Measurements from ENCODE around the gene CRABP2.

Gene CRABP2

DNA sequence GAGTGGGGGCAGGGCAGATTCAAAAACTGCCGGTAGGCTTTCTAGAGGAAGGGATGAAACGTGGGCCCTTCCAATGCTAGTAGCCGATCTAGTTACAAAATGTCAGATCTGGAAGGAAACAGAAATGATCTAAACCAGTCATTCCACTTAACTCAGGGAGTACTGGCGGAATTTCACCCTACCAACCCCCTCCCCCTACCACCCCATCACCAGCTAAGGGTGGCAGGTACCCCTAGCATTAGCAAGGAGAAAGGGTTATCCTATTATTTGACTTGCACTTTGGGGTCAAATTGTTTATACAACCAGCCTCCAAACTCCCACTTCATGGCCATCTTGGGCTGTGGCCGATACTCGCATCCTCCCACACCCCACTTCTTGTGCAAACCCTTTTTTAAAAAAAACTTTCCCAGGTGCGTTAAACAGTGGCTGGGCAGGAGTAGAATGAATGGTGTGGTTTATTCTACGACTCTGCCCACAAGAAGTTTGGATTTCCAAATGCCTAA is 36.1 kb upstream of the CRABP2 start:
- H3K4me3 ChIP-seq (ENCODE audit: low read depth in 1 of 2, low read length in 2 of 2): peak overlapping the region; percentile 41 to 65
- H3K27me3 ChIP-seq (ENCODE audit: control insufficient read depth in 1 of 2, insufficient read depth in 2 of 2, low read length in 2 of 2): no peaks in the 10 kb centered on the region
- peak overlapping the region; percentile 67 for H3K27ac ChIP-seq (ENCODE audit: low read depth, low read length)
- H3K9ac ChIP-seq (ENCODE audit: low read depth in 1 of 2, low read length in 2 of 2): peak overlapping the region in 1 of 2 donors; percentile 35
- H3K36me3 ChIP-seq (ENCODE audit: control insufficient read depth in 1 of 2, insufficient read depth in 2 of 2, low read length in 2 of 2): peaks cover 28 to 48% of the 10 kb centered on the region in 2 donors
- no peaks in the 10 kb centered on the region for H3K9me3 ChIP-seq (ENCODE audit: control insufficient read depth in 1 of 2, low read length in 2 of 2)
- peaks cover 27 to 31% of the 10 kb centered on the region in 2 donors for H3K4me1 ChIP-seq (ENCODE audit: control insufficient read depth in 1 of 2, insufficient read depth in 2 of 2, low read length in 2 of 2)

DNA sequence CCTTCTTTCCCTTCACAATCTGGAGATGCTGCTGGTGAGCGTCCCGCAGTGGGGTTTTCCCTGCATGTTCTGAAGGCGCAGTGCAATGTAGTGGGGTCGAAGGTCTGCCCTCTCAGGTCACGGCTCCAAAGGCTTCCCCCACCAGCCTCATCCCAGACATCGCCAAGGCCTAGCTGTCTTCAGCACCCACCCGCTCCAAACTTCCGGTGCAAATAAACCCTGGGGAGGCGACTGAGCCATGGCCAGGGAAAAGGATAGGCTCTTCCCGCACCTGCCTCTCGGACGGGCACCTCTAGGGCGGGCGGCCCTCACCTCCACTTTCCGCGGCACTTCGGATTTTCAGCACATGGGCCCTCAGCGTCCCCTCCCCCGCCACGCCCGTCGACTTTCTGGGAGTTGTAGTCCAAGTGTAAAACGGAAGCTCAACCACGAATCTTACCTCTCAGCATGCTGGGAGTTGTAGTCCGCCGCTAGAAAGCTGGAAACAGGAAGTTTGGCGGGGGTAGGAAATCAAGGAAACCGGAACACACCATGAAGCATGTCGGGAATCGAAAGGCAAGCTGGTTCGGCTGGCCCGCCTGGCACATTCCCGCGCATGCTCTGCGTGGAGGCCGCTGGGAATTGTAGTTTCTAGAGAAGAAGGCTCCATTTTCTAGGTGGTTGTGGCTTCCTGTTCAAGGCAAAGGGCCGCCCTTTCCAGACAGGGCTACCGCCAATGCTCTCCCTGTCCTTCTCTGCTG is 35.5 kb upstream of the CRABP2 start, which contains the start of gene MRPL24:
MRPL24 (minus strand) TSS at position 348 of the 740 bp plus-strand sequence. CDS start 2,384 bp downstream, outside the sequence.
- Histone ChIP-seq H3K4me1 (ENCODE audit: control insufficient read depth in 1 of 2, insufficient read depth in 2 of 2, low read length in 2 of 2) (peaks cover 20 to 26% of the 10 kb centered on the region in 2 donors), H3K27me3 (ENCODE audit: control insufficient read depth in 1 of 2, insufficient read depth in 2 of 2, low read length in 2 of 2) (no peaks in the 10 kb centered on the region), H3K9ac (ENCODE audit: low read depth in 1 of 2, low read length in 2 of 2) (peak within 1 kb of the TSS; percentile 71 to 91), H3K9me3 (ENCODE audit: control insufficient read depth in 1 of 2, low read length in 2 of 2) (no peaks in the 10 kb centered on the region), H3K27ac (ENCODE audit: low read depth, low read length) (peak within 1 kb of the TSS; percentile 67), H3K36me3 (ENCODE audit: control insufficient read depth in 1 of 2, insufficient read depth in 2 of 2, low read length in 2 of 2) (peaks cover 28 to 52% of the 10 kb centered on the region in 2 donors), H3K4me3 (ENCODE audit: low read depth in 1 of 2, low read length in 2 of 2) (peak within 1 kb of the TSS; percentile 96 to 97)

DNA sequence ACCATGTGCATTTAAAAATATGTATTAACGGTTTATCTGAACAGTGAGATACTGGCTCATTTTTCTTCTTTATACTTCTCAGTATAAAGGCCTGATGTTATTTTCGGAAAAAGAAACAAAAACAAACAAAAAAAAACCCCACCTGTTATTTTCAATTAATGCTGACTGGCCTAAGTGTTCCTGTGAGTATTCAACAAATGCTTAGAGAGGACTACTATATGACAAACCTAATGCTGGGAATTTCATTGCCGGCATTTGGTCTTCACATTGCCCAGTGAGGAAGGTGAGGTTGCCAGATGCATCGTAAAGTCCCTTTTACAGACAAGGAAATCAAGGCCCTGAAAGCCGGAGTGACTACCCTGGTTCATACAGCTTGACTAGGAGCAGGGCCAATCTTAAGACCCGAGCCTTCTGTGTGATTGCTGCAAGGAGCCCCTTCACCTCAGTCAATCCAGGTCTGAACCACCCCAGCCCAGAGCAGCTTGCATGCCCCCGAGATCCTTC is 34.9 kb upstream of the CRABP2 start:
- no peaks in the 10 kb centered on the region for H3K9me3 ChIP-seq (ENCODE audit: control insufficient read depth in 1 of 2, low read length in 2 of 2)
- no peaks in the 10 kb centered on the region for H3K27me3 ChIP-seq (ENCODE audit: control insufficient read depth in 1 of 2, insufficient read depth in 2 of 2, low read length in 2 of 2)
- H3K27ac ChIP-seq (ENCODE audit: low read depth, low read length): peak overlapping the region; percentile 28
- H3K4me3 ChIP-seq (ENCODE audit: low read depth in 1 of 2, low read length in 2 of 2): peak overlapping the region; percentile 96 to 97
- H3K9ac ChIP-seq (ENCODE audit: low read depth in 1 of 2, low read length in 2 of 2): peak overlapping the region; percentile 71 to 91
- H3K4me1 ChIP-seq (ENCODE audit: control insufficient read depth in 1 of 2, insufficient read depth in 2 of 2, low read length in 2 of 2): peaks cover 14 to 21% of the 10 kb centered on the region in 2 donors
- H3K36me3 ChIP-seq (ENCODE audit: control insufficient read depth in 1 of 2, insufficient read depth in 2 of 2, low read length in 2 of 2): peaks cover 28 to 52% of the 10 kb centered on the region in 2 donors

DNA sequence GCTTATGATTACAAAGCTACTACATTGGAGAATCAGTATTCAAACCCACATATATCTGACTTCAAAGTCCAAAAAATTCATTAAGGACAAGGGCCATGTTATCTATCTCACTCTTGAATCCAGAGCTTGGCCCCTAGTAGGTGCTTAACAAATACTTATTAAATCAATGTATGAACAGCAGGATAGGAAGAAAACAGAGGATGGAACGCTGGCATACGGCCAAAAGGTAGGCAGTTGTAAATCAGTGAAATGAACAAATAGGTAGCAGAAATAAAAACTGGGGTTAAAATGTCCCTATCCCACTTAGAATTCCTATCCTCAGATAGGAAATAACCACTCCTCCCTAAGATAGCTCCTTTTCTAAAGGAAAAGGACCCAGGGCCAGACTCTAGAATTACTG is 33.5 kb upstream of the CRABP2 start:
- Histone ChIP-seq H3K36me3 (ENCODE audit: control insufficient read depth in 1 of 2, insufficient read depth in 2 of 2, low read length in 2 of 2) (peaks cover 19 to 46% of the 10 kb centered on the region in 2 donors), H3K9me3 (ENCODE audit: control insufficient read depth in 1 of 2, low read length in 2 of 2) (no peaks in the 10 kb centered on the region), H3K27ac (ENCODE audit: low read depth, low read length) (no peak overlapping the region), H3K27me3 (ENCODE audit: control insufficient read depth in 1 of 2, insufficient read depth in 2 of 2, low read length in 2 of 2) (no peaks in the 10 kb centered on the region), H3K9ac (ENCODE audit: low read depth in 1 of 2, low read length in 2 of 2) (no peak overlapping the region), H3K4me3 (ENCODE audit: low read depth in 1 of 2, low read length in 2 of 2) (no peak overlapping the region), H3K4me1 (ENCODE audit: control insufficient read depth in 1 of 2, insufficient read depth in 2 of 2, low read length in 2 of 2) (peaks cover 12 to 21% of the 10 kb centered on the region in 2 donors)

DNA sequence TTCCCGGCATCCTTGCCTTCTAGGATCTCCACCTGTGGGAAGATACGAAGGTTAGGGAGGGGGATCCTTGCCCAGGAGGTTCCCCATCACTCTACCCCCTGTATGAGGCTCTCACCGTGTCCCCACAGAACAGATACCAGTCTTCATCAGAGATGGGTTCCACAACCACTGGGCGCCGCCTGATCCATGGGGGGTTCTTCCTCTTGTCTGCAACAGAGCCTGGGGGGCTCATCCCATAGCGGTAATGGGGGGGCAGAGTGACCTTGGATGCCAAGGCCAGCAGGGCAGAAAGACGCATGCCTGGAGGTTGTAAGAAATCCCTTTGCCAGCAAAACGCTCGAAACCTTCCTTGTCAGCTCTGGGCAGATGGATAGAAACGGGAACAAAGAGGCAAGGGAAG is 33.0 kb upstream of the CRABP2 start:
- H3K9me3 ChIP-seq (ENCODE audit: control insufficient read depth in 1 of 2, low read length in 2 of 2): no peaks in the 10 kb centered on the region
- no peak overlapping the region for H3K4me3 ChIP-seq (ENCODE audit: low read depth in 1 of 2, low read length in 2 of 2)
- H3K27me3 ChIP-seq (ENCODE audit: control insufficient read depth in 1 of 2, insufficient read depth in 2 of 2, low read length in 2 of 2): no peaks in the 10 kb centered on the region
- peaks cover 12 to 21% of the 10 kb centered on the region in 2 donors for H3K4me1 ChIP-seq (ENCODE audit: control insufficient read depth in 1 of 2, insufficient read depth in 2 of 2, low read length in 2 of 2)
- no peak overlapping the region for H3K9ac ChIP-seq (ENCODE audit: low read depth in 1 of 2, low read length in 2 of 2)
- H3K36me3 ChIP-seq (ENCODE audit: control insufficient read depth in 1 of 2, insufficient read depth in 2 of 2, low read length in 2 of 2): peaks cover 14 to 46% of the 10 kb centered on the region in 2 donors
- no peak overlapping the region for H3K27ac ChIP-seq (ENCODE audit: low read depth, low read length)

DNA sequence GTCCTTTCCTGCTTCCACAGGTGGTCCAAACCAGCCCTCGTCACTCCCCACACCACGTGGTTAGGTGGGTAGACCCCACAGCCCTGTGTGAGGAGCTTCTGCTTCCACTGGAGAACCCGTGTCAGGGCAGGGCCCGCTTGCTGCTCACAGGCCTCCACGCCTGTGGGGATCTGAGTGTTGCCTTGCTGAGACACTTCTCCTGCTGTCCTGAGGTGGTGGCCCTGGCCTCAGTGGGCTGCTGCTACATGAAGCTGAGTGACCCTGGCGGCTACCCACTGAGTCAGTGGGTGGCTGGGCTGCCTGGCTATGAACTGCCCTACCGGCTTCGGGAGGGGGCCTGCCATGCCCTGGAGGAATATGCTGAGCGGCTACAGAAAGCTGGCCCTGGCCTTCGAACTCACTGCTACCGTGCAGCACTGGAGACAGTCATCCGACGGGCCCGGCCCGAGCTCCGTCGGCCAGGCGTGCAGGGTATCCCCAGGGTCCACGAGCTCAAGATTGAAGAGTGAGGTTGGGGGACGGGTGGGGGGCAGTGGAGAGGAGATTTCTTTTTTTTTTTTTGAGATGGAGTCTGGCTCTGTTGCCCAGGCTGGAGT is 28.7 kb upstream of the CRABP2 start:
- Histone ChIP-seq H3K4me1 (ENCODE audit: control insufficient read depth in 1 of 2, insufficient read depth in 2 of 2, low read length in 2 of 2) (peaks cover 8 to 11% of the 10 kb centered on the region in 2 donors), H3K9me3 (ENCODE audit: control insufficient read depth in 1 of 2, low read length in 2 of 2) (no peaks in the 10 kb centered on the region), H3K36me3 (ENCODE audit: control insufficient read depth in 1 of 2, insufficient read depth in 2 of 2, low read length in 2 of 2) (peaks cover 11 to 52% of the 10 kb centered on the region in 2 donors), H3K27me3 (ENCODE audit: control insufficient read depth in 1 of 2, insufficient read depth in 2 of 2, low read length in 2 of 2) (no peaks in the 10 kb centered on the region), H3K27ac (ENCODE audit: low read depth, low read length) (no peak overlapping the region), H3K9ac (ENCODE audit: low read depth in 1 of 2, low read length in 2 of 2) (no peak overlapping the region), H3K4me3 (ENCODE audit: low read depth in 1 of 2, low read length in 2 of 2) (no peak overlapping the region)

DNA sequence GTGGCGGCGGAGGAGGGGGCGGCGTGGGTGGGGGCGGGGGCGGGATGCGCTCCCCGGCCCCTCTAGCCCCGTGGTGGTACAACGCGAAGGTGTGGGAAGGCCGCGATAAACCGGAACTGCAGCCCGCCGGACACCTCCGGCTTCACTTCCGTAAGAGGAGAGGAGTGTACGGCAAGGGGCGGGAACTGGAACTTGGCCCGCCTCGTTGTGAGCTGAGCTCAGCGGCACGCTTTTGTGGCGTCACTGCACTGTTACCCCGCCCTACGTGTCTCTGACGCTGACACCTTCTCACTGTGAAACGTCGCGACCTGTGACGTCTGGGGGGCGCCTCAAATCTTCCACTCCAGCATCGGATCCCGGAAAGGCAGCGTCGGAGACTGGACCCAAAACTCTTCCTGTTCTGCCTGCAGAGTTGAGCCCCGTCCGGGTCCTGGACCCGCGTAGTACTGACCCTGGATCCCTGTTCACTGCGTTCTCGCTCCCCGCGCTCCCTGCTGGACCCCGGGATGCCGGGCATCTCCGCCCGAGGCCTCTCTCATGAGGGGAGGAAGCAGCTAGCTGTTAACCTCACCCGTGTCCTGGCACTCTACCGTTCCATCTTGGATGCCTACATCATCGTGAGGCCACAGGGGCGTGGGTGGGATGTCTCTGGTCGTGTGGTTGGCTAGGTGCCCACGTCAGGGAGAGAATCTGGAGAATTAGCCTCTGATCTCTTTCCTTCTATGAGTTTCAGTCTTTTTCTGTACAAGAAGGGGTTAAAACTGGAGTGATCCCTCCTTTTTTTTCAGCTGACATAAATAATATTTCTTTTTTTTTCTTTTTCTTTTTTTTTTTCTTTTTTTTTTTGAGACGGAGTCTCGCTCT is 23.4 kb upstream of the CRABP2 start, which contains the start of gene ISG20L2:
ISG20L2 (minus strand) TSS at position 168 of the 864 bp plus-strand sequence. CDS start 1,114 bp downstream, outside the sequence.
- H3K27ac ChIP-seq (ENCODE audit: low read depth, low read length): peak within 1 kb of the TSS; percentile 98
- H3K4me1 ChIP-seq (ENCODE audit: control insufficient read depth in 1 of 2, insufficient read depth in 2 of 2, low read length in 2 of 2): peaks cover 41 to 44% of the 10 kb centered on the region in 2 donors

DNA sequence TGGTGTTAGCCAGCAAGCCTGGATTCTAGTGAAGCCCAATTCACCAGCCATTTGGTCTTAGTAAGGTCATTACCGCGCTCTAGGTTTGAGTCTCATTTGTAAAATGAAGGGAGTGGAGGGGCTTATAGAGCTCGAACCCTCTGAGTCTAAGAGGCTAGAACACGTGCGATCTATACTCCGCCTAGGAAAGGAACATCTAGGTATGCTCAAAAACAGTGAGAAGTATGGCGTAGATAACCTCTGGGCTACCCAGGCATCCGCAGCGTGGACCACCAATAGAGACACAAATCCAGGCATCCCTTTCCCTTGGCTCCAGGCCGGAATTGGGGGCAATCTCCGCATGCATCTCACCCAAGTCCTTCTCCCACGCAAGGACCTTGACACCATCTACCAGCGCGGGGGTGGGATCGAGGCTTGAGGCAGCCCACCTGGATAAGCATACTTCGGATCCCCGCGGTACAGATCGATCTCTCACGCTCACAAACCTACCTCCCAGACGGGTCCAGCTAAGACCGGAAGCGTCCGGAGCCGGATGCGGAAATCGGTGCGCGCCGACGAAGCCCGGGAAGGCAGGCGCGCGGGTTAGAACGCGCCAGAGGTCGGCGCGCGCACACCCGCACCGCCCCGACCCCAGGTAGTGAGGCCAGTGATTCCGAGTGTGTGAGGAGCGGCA is 22.7 kb upstream of the CRABP2 start, which contains the start of gene METTL25B:
METTL25B (plus strand) TSS at position 544 of the 673 bp plus-strand sequence. CDS start 636 bp downstream, outside the sequence.
- Histone ChIP-seq H3K9ac (ENCODE audit: low read depth in 1 of 2, low read length in 2 of 2) (peak within 1 kb of the TSS; percentile 100), H3K36me3 (ENCODE audit: control insufficient read depth in 1 of 2, insufficient read depth in 2 of 2, low read length in 2 of 2) (peaks cover 19 to 30% of the 10 kb centered on the region in 2 donors), H3K27ac (ENCODE audit: low read depth, low read length) (peak within 1 kb of the TSS; percentile 98), H3K9me3 (ENCODE audit: control insufficient read depth in 1 of 2, low read length in 2 of 2) (no peaks in the 10 kb centered on the region), H3K4me3 (ENCODE audit: low read depth in 1 of 2, low read length in 2 of 2) (peak within 1 kb of the TSS; percentile 99 to 100), H3K4me1 (ENCODE audit: control insufficient read depth in 1 of 2, insufficient read depth in 2 of 2, low read length in 2 of 2) (peaks cover 41 to 44% of the 10 kb centered on the region in 2 donors), H3K27me3 (ENCODE audit: control insufficient read depth in 1 of 2, insufficient read depth in 2 of 2, low read length in 2 of 2) (no peaks in the 10 kb centered on the region)

More for the DNA sequence above, 23.4 kb upstream of the CRABP2 start, which contains the start of gene ISG20L2:
- H3K4me3 ChIP-seq (ENCODE audit: low read depth in 1 of 2, low read length in 2 of 2): peak within 1 kb of the TSS; percentile 99 to 100
- H3K36me3 ChIP-seq (ENCODE audit: control insufficient read depth in 1 of 2, insufficient read depth in 2 of 2, low read length in 2 of 2): peaks cover 11 to 30% of the 10 kb centered on the region in 2 donors
- H3K9ac ChIP-seq (ENCODE audit: low read depth in 1 of 2, low read length in 2 of 2): peak within 1 kb of the TSS; percentile 100
- no peaks in the 10 kb centered on the region for H3K27me3 ChIP-seq (ENCODE audit: control insufficient read depth in 1 of 2, insufficient read depth in 2 of 2, low read length in 2 of 2)
- H3K9me3 ChIP-seq (ENCODE audit: control insufficient read depth in 1 of 2, low read length in 2 of 2): no peaks in the 10 kb centered on the region

DNA sequence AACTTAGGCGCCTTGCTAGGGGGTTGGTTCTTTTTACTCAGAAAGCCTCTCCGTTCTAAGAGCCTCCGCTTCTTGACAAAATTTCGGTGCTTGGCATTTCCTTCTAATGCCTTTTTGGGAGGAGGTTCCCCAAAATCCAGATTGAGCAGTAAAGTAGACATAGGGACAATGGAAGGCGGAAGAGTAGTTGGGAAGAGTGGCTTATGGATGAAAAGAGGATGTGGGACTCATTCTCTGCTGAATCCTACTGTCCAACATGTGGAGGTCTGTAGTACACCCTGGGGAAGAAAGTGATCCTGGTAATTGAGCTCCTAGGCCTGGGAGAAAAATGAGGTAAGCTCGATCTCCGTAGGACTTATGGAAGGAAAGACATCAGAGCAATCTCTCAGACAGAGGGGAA is 22.1 kb upstream of the CRABP2 start:
- Histone ChIP-seq H3K4me3 (ENCODE audit: low read depth in 1 of 2, low read length in 2 of 2) (peak overlapping the region; percentile 90 to 100), H3K36me3 (ENCODE audit: control insufficient read depth in 1 of 2, insufficient read depth in 2 of 2, low read length in 2 of 2) (peaks cover 22 to 32% of the 10 kb centered on the region in 2 donors), H3K4me1 (ENCODE audit: control insufficient read depth in 1 of 2, insufficient read depth in 2 of 2, low read length in 2 of 2) (peaks cover 41 to 44% of the 10 kb centered on the region in 2 donors), H3K27me3 (ENCODE audit: control insufficient read depth in 1 of 2, insufficient read depth in 2 of 2, low read length in 2 of 2) (no peaks in the 10 kb centered on the region), H3K9ac (ENCODE audit: low read depth in 1 of 2, low read length in 2 of 2) (peak overlapping the region; percentile 87 to 92), H3K9me3 (ENCODE audit: control insufficient read depth in 1 of 2, low read length in 2 of 2) (no peaks in the 10 kb centered on the region), H3K27ac (ENCODE audit: low read depth, low read length) (no peak overlapping the region)

Data from duodenal mucosa (tissue), 2 donors.